Heart right ventricle (tissue), 16 donors: ENCODE results near the gene KCNH8. TPM values are rescaled to one million over a fixed set of nuclear protein-coding genes. Genes with fewer than 3 reads are reported as not detected.

Source experiments
- ATAC-seq, 8 donors: fragments of 200-7000 bp; cut with Tn5 transposase; one replicate each; pipeline ENCODE4 v1.9.1; 2020; ENCODE audit warnings: mild to moderate bottlenecking in 8 of 8, moderate library complexity in 8 of 8, moderate number of reproducible peaks in 1 of 8
- DNase-seq, 2 donors: peaks; one replicate each; pipeline ENCODE4 v3.0.0-alpha.2; 2020
- H3K27ac ChIP-seq, 10 donors: fragments of 200-600 bp; sonication (generic) in 2 of 10; one replicate each; pipeline versions ENCODE4 v1.5.0 to v1.8.0; 2020 to 2022; ENCODE audit warnings: mild to moderate bottlenecking in 3 of 10
- H3K27me3 ChIP-seq, 7 donors: fragments of 200-600 bp; one replicate each; pipeline ENCODE4 v1.8.0; 2021 to 2022; ENCODE audit warnings: mild to moderate bottlenecking in 2 of 7
- H3K36me3 ChIP-seq, 9 donors: fragments of 200-600 bp; sonication (generic) in 1 of 9; one replicate each; pipeline versions ENCODE4 v1.5.0 to v1.8.0; 2020 to 2022; ENCODE audit warnings: mild to moderate bottlenecking in 2 of 9
- H3K4me1 ChIP-seq, 9 donors: fragments of 200-600 bp; sonication (generic) in 1 of 9; one replicate each; pipeline versions ENCODE4 v1.5.0 to v1.8.0; 2020 to 2022; ENCODE audit warnings: mild to moderate bottlenecking in 4 of 9
- H3K4me3 ChIP-seq, 10 donors: fragments of 200-600 bp; sonication (generic) in 2 of 10; one replicate each; pipeline versions ENCODE4 v1.5.0 to v1.8.0; 2020 to 2022; ENCODE audit warnings: mild to moderate bottlenecking in 7 of 10, moderate library complexity in 2 of 10
- H3K9me3 ChIP-seq, 11 donors: fragments of 200-600 bp in 10 of 11; sonication (generic) in 2 of 11; one replicate each; pipeline versions ENCODE4 v1.5.0 to v1.8.0; 2013 to 2022; ENCODE audit warnings: mild to moderate bottlenecking in 2 of 11, control low read depth in 1 of 11, moderate library complexity in 1 of 11
- CTCF ChIP-seq, 9 donors: fragments of 200-600 bp; sonication (generic) in 2 of 9; IDR thresholded peaks; one replicate each; pipeline versions ENCODE4 v1.5.0 to v1.8.0; 2021 to 2022; ENCODE audit warnings: antibody characterized with exemption in 9 of 9, mild to moderate bottlenecking in 5 of 9, moderate library complexity in 1 of 9
- WGBS, 2 donors: extraction: QIAGEN DNeasy Blood & Tissue Kit; methylation state at CpG; one replicate each; pipeline ENCODE4 v1.1.7; 2013; ENCODE audit warnings: inconsistent platforms in 1 of 2; 5-methylcytosine and 5-hydroxymethylcytosine counted together
- intact Hi-C, 10 donors: fragments of 100-400 bp; cut with DNase I; formaldehyde crosslinking; loops; one replicate each; pipeline versions ENCODE4 v1.11.1 to v1.14.2; 2022
- polyA plus RNA-seq, 2 donors: library from polyadenylated mRNA; stranded (reverse); fragments of 200-250 nt; gene quantifications; one replicate each; pipeline ENCODE4 v1.2.3, GENCODE V29; 2013
- total RNA-seq, 10 donors: library from RNA; stranded (reverse); fragmentation: NEBNext Ultra II Directional in 3 of 10; extraction: Animal tissue kit (Norgen Biotek cat#: 25700) in 3 of 10; gene quantifications; one replicate each; pipeline versions ENCODE4 v1.2.1 to v1.2.4, GENCODE V29; 2021 to 2023
- donor health status: Arrhythmogenic right ventricular cardiomyopathy.
- donor health status: ischemic (EF 13 %, LVEDD 7.1; RV severe dilation, severe dysfunction).
- donor health status: healthy with polysubstance abuse.
- donor health status: DM: no; HTN: yes; CAD: no.
- donor health status: DM: no; HTN: no; CAD: no.
- donor health status: ischemic (EF 25% LVEDD 6.9; RV normal size, moderate dysfunction).
- donor health status: ischemic (EF 25% LVEDD 5.7; RV mildly dilated, moderate dysfunction).
- donor health status: healthy.
- donor health status: DM: yes; HTN: yes; CAD: no.
- donor health status: Ischemic cardiomyopathy.
- donor health status: ischemic (EF 35%, LVEDD 5.7; RV mildly dilated, moderate dysfunction).
- donor health status: nonischemic (EF 11% LVEDD 7.7; RV severe dilation, severe dysfunction).
- donor health status: DM: yes; HTN: yes; CAD: no.
- donor health status: PGD.
- donor health status: ischemic (EF 29% LVEDD 5.4; RV normal size, mild dysfunction).
- donor health status: nonischemic (EF 23%, LVEDD 6.1; RV moderate dilation, normal function).

KCNH8 gene
- total and polyA plus RNA-seq, 12 donors: 0.03 to 0.50 (median 0.10) TPM; not detected in 3

- DNase-seq (no peak), ATAC-seq (no peak)
- 76 to 80% methylated on average over 3 of the region's 3 CpGs for WGBS, 2 donors
- H3K4me1 ChIP-seq: no peaks in the 10 kb centered on the region
- no peak for TF ChIP-seq CTCF (IDR thresholded peaks at IDR 0.05)
- intact Hi-C loops: loop anchor here in 4 of 10 donors (5.0 to 10.0 kb wide), 3 partner anchors 193 to 476 kb away; no protein-coding TSS in a partner anchor
- no peaks in the 10 kb centered on the region for H3K27me3 ChIP-seq
- no peaks in the 10 kb centered on the region for H3K9me3 ChIP-seq
- no peak overlapping the region for H3K27ac ChIP-seq
- no peaks in the 10 kb centered on the region for H3K36me3 ChIP-seq
- no peak overlapping the region for H3K4me3 ChIP-seq
These were observed 392.2 kb downstream of the KCNH8 start for GRCh38 chr3:19540464-19540863.

- H3K27ac ChIP-seq: no peak overlapping the region
- TF ChIP-seq CTCF (IDR thresholded peaks at IDR 0.05): no peak
- ATAC-seq (no peak), DNase-seq (no peak)
- 81 to 87% methylated on average over 2 of the region's 2 CpGs for WGBS, 2 donors
- no peaks in the 10 kb centered on the region for H3K27me3 ChIP-seq
- no peaks in the 10 kb centered on the region for H3K36me3 ChIP-seq
- H3K4me3 ChIP-seq: no peak overlapping the region
- H3K9me3 ChIP-seq: no peaks in the 10 kb centered on the region
- H3K4me1 ChIP-seq: no peaks in the 10 kb centered on the region
- intact Hi-C loops: loop anchor here in 4 of 10 donors (5.0 to 10.0 kb wide), 3 partner anchors 194 to 476 kb away; no protein-coding TSS in a partner anchor
These were observed 393.0 kb downstream of the KCNH8 start for GRCh38 chr3:19541284-19541683.

GRCh38 chr3:19543212-19543841 lies 395.0 kb downstream of the KCNH8 start:
- Histone ChIP-seq H3K4me1 (no peaks in the 10 kb centered on the region), H3K27ac (no peak overlapping the region), H3K36me3 (no peaks in the 10 kb centered on the region), H3K9me3 (no peaks in the 10 kb centered on the region), H3K27me3 (no peaks in the 10 kb centered on the region), H3K4me3 (no peak overlapping the region)
- ATAC-seq: peak in 6 of 8 donors; percentile 20 to 70 (median 49)
- intact Hi-C loops: loop anchor here in 9 of 10 donors (2.0 to 10.0 kb wide), 5 partner anchors 193 to 479 kb away; no protein-coding TSS in a partner anchor
- TF ChIP-seq CTCF (IDR thresholded peaks at IDR 0.05): peak in 8 of 9 donors; percentile 16 to 73 (median 58)
- 25 to 37% methylated on average over 4 of the region's 4 CpGs for WGBS, 2 donors
- DNase-seq: no peak

- ATAC-seq: no peak
- TF ChIP-seq CTCF (IDR thresholded peaks at IDR 0.05): no peak
- H3K4me1 ChIP-seq: no peaks in the 10 kb centered on the region
- H3K27me3 ChIP-seq: no peaks in the 10 kb centered on the region
- DNase-seq: no peak
- no peak overlapping the region for H3K27ac ChIP-seq
- intact Hi-C loops: loop anchor here in 2 of 10 donors (10.0 kb wide), 2 partner anchors 203 to 483 kb away; no protein-coding TSS in a partner anchor
- no peaks in the 10 kb centered on the region for H3K36me3 ChIP-seq
- H3K9me3 ChIP-seq: peaks cover 0 to 12% (median 0%) of the 10 kb centered on the region in 11 donors
- WGBS, 2 donors: 58 to 68% methylated on average over 2 of the region's 2 CpGs
- no peak overlapping the region for H3K4me3 ChIP-seq
These were observed 399.6 kb downstream of the KCNH8 start for GRCh38 chr3:19547665-19548464.
